GM18868 (cell line): ENCODE results near the gene CAMKMT.
"Not testable (repeated sequence)": the region's sequence is repeated elsewhere in the genome, so short reads cannot be mapped to it uniquely, and the experiment has no call there.

ENCODE experiments used
- ATAC-seq: cut with Tn5 transposase; IDR thresholded peaks from one replicate; pipeline ENCODE4 v1.9.1; 2021; ENCODE audit warnings: mild to moderate bottlenecking, moderate library complexity; ENCODE audit not compliant: unreplicated experiment

Gene CAMKMT

DNA sequence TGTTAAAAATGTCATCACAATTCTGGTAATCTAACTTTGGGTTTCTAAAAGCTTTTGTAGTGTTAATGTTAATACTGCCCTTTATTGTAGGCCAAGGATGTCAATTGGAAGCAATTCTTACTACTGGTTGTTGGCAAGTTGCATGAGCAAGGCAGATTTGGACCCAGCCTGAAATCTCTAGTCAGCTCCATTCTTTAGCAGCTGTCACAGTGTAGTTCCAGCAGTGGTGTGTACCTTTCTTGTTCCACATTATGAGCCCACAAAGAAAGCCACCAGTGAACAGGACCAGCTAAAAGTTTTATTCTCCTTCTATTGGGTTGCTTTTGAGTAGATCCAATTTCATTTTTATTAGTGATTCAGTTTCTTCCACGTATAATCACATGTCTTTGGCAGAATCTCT lies 133.8 kb downstream of the CAMKMT start:
- no peak for ATAC-seq

DNA sequence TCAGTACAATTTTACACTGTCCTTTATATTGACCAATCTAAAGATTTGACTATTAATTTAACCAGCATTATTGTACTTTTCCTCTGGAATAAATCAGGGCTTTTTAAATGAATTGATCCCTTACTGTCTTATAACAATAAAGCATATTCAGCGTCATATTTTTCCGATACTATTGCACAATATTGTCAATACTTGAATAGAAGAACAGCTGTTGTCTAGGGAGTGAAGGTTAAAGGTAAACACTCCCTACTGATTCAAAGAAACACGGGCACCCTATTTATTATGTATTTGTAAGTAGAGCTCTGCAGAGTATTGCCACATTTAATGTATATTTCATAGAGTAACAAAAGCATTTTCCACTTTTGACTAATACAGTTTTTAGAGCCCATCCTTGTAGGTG lies 134.4 kb downstream of the CAMKMT start:
- no peak for ATAC-seq

DNA sequence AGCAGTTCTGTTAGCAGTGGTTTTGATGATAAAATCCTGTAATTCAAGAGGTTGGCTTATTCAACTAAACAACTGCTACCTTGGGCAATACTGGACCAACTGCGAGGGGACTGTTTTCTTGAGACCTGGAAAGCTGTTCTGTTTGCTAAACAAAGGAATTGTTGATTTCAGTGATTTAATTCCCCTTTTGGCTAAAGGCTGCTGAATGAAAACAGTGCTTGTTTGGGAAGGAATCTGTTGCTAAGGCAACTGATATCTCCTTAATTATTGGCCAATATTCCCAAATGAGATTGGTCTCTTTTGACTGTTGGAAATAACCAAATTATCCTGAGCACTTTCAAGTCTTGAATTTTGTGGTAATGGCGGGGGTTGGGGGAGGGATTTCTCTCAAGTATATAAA lies 136.8 kb downstream of the CAMKMT start:
- no peak for ATAC-seq

DNA sequence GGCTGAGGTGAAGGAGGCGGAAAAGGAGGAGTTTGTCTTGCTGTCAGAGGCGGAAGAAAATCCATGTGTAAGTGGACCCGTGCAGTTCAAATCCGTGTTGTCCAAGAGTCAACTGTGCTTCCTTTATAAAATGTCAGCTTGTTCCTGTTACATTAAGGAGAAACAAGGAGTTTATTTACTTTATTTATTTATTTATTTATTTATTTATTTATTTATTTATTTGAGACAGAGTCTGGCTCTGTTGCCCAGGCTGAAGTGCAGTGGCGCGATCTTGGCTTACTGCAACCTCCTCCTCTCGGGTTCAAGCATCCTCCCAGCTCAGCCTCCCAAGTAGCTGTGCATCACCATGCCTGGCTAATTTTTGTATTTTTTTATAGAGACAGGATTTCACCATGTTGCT lies 143.9 kb downstream of the CAMKMT start:
- not testable (repeated sequence) for ATAC-seq

DNA sequence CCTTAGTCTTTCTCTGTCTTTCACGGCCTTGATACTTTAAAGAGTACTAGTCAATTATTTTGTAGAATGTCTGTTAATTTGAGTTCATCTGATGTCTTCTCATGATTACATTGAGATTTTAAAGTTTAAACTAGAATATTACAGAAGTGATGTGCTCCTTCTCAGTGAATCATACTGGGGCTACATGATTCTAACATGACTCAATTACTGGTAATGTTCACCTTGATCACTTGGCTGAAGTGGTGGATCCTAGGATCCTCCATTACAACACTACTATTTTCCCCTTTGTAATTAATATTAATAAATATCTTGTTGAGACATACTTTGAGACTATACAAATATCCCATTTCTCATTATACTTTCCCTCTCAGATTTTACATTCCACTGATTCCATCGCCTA lies 148.5 kb downstream of the CAMKMT start:
- no peak for ATAC-seq

DNA sequence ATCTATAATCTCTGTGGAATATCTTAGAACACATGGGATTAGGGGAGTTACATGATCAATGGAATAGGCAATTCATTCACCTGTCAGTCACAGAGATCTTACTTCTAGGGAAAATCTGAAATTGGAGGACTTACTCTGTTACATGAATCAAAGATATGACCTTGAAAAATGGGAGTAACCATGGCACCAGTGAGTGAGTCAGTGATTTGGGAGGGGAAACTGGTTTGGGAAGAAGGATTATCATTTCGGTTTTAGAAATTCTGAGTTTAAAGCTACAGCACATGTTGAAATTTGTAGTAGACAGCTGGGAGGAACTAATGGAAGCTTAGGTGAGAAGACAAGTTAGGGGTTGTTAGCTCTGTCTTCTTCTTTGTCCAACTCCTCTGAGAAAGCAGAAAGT lies 153.7 kb downstream of the CAMKMT start:
- ATAC-seq = no peak

DNA sequence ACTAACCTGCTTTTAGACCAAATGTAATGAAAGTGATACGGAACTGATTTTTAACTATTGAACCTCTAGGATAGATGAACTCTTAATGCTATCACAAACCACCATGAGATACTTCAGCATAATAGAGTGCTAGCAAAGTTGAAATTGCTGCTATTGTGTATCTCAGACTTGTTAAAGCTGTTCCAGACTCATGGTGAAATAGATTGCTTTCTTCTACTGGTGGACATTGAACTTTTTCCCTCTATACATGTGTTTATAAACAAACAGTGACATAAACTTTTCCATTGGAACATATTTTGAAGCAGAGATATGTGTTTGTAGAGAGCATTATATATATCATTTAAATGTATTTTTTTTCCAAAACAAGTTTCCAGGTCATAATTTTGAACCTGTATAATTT lies 157.3 kb downstream of the CAMKMT start:
- no peak for ATAC-seq

DNA sequence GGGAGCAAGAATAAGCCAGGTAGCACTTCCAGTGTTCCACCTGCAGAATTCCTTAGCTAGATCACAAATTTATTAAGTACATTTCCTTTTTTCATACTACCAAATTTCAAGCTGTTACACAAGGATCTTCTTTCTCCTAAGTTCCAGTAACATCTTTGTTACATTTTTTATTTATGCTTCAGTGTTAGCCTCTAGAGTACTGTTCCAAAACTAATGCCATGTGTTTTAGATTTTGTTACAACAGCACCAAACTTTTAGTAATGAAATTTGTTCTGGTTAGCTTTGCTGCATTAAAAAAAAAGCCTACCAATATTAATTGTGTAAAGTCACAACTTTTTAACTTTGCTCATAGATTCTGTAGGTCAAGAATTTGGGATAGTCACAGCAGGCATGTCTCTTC lies 161.1 kb downstream of the CAMKMT start:
- ATAC-seq = no peak

DNA sequence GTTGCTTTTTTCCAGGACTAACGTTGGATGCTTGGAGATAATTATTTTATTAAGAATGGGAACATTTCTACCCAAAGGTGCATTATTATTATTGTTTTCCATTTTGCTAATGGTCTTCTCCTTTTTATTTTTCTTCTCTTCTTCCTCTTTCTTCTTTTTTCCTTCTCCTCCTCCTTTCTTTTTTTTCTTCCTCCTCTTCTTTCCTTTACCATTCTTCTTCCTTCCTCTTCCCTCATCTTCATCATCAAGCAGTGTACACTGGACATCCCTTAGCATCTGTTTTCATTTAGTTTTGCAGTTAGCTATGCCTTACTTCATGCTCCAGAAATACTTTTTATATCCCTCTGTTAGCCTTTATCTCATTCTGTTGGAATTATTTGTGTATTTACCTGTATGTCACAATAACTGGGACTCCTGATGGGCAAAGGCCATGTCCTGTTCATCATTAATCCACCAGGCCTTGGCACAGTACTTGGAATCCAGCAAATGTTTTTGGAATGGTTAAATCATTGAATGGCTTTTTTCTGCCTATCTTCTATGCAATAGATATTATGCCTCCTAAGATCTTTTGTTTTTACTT lies 162.7 kb downstream of the CAMKMT start:
- no peak for ATAC-seq

DNA sequence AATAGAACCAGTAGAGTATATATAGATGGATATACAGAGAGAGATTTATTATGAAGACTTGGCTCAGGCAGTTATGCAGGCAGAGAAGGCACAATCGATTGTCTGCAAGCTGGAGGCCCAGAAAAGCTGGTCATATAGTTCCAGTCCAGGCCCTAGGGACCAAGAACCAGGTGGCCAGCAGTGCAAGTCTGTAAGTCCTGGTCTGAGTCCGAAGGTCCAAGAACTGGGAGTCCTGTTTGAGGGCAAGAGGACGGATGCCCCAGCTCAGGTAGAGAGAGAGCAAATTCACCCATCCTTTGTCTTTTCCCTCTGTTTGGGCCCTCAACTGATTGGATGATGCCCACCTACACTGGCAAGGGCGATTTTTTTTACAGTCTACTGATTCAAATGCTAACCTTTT lies 164.6 kb downstream of the CAMKMT start:
- ATAC-seq = no peak

DNA sequence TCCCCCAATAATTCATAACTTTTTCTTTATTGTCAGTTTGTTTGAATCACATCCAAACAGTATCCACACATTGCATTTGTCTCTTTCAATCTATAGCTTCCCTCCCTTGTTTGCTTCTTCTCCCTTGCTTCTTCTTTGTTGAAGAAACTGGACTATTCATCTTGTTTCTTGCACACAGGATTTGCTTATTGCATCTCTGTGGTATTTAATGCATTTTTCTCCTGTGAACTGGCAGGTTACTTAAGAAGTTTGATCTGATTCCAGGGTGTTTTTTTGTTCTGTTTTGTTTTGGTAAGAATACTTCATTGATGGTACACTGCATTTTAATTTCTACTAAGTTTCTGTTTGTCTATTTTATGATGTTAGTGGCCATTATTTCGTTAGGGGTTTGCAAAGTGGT lies 166.8 kb downstream of the CAMKMT start:
- no peak for ATAC-seq

DNA sequence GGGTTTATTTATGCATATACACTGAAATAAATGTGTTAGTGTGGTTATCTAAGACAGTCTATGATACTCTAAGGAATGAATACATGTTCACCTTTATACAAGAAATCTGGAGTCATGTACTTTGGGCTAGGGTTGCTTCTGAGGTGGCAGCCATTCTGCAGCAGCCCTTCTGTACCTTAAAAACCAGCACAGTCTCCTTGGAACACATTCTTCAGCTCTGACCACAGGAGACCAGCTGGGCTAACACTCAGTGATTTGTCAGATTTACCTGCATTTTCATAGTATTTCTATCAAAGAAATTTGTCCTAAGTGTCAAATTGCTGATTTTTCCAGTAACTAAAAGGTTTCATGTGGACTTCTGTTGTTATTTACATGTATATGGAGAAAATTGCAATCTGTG lies 167.7 kb downstream of the CAMKMT start:
- no peak for ATAC-seq

DNA sequence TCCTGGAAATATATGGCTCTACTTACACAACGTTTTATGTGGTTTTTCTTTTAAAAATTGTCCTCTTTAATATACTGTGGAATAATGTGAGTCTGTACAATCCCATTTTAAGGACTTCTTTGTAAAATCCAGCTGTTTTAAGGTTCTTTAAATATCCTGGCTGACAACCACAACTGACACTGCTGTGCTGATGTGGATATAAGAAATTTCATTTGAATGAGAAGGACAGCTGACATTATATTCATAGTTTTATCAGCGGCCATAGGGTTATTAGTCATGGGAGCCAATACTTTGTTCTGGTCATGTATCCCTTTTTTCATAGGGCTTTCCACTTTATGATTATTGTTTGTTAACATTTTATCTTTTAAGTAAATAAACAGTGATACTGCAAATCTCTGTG lies 169.5 kb downstream of the CAMKMT start:
- ATAC-seq = no peak

DNA sequence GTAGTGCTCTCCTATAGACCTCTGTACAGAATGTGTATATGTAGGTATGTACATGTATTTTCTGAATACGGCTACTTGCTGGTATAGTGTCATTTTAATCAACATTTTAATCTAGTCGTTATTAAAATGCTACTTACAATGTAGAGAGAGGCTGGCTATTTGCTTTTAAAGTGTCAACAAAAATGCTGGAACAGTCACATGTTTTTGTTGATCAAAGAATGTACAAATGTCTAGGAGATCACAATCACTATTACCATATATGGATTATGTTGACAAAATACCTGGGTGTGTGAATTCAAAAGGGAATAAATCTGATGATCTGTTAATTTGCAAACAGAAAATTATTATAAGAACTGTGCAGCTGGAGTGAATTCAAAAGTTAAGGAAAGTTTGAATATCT lies 170.3 kb downstream of the CAMKMT start:
- no peak for ATAC-seq

DNA sequence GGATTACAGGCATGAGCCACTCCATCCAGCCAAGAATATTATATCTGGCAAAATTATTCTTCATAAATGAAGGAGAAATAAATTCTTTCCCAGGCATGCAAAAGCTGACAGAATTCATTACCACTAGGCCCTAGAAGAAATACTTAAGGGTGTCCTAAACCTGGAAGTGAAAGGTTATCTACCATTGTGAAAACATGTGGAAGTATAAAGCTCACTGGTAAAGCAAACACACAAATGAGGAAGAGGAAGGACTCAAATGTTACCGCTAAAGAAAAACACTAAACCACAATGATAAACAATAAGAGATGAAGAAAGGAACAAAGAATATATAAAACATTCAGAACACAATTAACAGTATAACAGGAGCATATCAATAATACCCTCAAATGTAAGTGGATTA lies 171.8 kb downstream of the CAMKMT start:
- no peak for ATAC-seq

DNA sequence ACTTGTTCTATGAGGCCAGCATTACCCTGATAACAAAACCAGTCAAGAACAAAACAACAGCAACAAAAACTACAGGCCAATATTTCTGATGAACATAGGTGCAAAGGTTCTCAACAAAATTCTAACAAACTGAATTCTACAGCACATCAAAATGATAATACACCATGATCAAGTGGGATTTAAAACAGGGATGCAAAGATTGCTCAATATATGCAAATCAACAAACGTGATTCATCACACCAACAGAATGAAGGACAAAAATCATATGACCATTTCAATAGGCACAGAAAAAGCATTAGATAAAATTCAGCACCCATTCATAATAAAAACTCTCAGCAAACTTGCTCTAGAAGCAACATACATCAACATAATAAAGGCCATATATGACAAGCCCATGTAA lies 173.6 kb downstream of the CAMKMT start:
- ATAC-seq = no peak

DNA sequence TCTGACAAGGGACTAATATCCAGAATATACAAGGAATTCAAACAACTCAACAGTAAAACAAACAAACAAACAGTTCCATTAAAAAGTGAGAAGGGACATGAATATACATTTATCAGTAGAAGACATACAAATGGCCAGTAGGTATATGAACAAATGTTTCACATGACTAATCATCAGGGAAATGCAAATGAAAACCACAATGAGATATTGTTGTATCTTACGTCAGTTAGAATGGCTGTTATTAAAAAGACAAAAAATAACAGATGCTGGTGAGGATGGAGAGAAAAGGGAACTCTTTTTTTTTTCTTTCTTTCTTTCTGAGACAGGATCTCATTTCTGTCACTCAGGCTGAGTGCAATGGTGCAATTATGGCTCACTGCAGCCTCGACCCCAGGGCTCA lies 175.5 kb downstream of the CAMKMT start:
- ATAC-seq = no peak

DNA sequence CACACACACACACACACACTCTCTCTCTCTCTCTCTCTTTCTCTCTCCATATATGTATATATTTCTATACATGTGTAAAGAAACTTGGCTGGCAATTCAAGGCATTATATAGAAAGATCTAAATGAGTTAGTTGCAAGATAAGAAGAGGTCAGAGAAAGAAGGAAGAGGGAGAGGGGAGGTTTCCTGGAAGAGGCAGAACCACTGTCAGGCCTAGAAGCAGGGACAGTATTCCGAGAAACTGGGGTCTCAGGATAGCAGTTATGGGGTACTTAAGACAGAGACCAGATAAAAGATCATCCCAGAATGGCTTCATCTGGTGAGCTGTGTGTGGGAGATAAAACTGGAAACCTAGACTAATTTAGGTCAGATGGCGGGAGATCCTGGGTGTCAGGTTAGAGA lies 180.8 kb downstream of the CAMKMT start:
- no peak for ATAC-seq

DNA sequence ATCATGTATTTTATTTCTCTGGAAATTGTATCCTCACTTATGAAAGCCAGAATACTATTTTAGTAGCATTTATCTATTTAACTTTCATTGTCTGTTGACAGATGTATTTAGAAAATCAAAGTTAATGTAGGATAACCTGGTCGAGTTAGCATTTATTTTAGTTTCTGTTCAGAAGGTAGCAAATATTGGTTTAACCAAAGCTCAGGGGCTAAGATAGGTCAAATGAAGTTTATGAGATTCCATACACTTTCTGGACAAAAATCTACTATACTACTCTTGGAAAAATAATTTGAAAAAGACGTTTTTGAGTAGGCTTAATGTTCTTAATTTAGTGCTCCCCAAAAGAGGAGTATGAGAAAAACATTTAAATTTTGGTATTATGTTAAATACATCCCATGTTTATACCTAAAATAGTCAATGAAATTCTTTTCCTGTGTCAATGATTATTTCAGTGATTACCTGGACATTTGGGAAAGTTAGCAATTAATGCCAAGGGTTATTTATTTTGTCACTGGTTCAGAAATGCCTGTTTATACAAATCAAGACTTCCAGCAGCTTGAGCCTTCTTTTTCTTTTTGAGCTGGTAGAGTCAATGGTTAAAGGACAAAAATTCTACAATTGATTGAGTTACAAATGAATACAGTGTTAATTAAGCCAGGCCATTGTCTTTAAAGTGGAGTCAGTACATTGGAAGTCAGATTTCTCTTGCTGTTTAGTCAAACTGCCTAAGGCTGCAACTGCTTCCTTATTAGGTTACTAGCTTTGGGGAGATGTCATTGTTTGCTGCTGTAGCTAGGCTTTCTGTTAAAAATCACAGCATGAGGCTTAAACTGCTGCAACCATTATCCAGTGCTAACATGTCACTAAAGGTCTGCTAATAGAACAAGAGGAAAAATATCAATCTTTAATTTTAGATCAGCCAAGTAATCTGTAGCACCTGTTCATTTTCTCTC lies 182.3 kb downstream of the CAMKMT start:
- no peak for ATAC-seq

DNA sequence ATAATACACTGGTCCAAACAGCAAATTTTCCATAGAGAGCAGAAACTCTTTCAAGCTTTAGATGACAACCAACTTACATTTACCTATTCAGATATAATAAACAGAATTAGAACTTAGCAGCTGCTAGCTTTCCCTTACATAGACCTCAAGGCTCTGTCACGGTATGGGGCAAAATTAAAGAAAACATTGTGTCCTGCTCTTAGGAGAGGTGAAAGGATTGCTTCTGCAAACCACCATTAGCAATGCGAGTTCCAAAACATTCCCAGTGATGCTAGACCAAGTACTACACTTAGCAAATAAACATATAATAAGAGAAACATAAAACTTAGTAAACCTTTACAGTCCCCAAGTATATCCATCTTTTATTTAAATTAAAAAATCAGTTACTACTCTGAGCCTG lies 183.3 kb downstream of the CAMKMT start:
- no peak for ATAC-seq

DNA sequence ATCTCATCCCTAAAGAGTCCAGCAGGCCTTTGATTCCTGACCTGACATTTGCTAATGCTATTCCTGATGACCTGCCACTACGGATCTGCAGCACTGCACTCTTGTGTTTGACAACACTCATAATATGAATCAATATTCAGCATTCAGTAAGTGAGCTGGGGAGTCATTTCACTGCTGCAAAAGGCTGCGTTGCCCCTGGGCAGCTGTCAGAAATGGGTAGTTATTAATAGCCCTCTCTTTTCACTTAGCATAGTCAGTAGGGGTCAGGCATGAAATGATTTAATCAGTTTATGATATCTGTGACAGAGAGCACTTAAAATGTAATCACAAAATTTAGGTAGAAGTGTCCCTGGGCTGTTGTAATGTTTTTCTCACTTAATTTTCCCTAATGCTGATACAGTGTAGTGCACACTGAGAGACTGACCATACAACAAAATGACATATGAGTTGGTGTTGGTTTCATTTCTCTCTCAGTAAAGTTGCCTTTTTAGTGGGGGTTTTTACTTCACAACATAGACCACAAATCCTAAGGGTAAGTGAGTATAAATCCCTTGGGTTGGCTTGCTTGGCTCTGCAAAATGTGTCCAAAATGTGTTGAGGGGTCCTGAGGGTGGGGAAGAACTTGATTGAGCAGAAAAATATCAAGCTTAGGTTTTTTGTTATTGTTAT lies 184.8 kb downstream of the CAMKMT start:
- peak; percentile 71 for ATAC-seq

DNA sequence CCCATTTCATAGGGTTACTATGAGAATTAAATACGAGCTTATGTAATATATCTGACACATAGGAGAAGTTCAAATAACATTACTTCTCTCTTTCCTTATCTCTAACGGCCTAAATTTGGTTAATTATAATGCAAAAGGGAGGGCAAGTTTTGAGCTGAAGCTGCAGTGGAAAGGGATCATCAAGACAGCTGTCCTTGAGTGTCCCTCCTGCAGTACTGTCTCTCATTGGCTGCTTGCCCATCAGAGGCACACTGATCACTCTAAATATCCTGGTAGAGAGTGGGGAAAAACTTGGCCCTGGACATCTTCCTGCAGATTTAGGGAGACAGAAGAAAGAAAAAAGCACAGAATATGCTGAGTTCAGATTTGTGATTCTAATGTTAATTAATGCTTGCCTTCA lies 186.0 kb downstream of the CAMKMT start:
- no peak for ATAC-seq
